Fibroblast of lung (primary cell): ENCODE data around the gene APOD. TPM values are rescaled to one million over a fixed set of nuclear protein-coding genes. Genes with fewer than 3 reads are reported as not detected.
"Not testable (repeated sequence)": the region's sequence is repeated elsewhere in the genome, so short reads cannot be mapped to it uniquely, and the experiment has no call there.

Experiments used
- DNase-seq, 2 donors: peaks; one replicate each; pipeline versions ENCODE4 v3.0.0 to v3.0.0-alpha.2; 2010; ENCODE audit warnings: low read depth in 2 of 2
- H2AFZ ChIP-seq: 2 replicates; pipeline ENCODE4 v1.5.1; 2012; ENCODE audit warnings: low read length, control low read depth, inconsistent platforms
- H3K27ac ChIP-seq: 2 replicates; pipeline ENCODE4 v1.5.1; 2011; ENCODE audit warnings: low read length, control low read depth; ENCODE audit not compliant: insufficient read depth
- H3K27me3 ChIP-seq: 2 replicates; pipeline ENCODE4 v1.5.1; 2011; ENCODE audit warnings: mild to moderate bottlenecking, low read length; ENCODE audit not compliant: control insufficient read depth, insufficient read depth
- H3K36me3 ChIP-seq: 2 replicates; pipeline ENCODE4 v1.5.1; 2011; ENCODE audit warnings: low read length; ENCODE audit not compliant: control insufficient read depth, insufficient read depth
- H3K4me1 ChIP-seq: 2 replicates; pipeline ENCODE4 v1.5.1; 2011; ENCODE audit warnings: low read length; ENCODE audit not compliant: control insufficient read depth, insufficient read depth; ENCODE audit errors: extremely low read depth
- H3K4me2 ChIP-seq: 2 replicates; pipeline ENCODE4 v1.5.1; 2011; ENCODE audit warnings: low read length, control low read depth; ENCODE audit not compliant: insufficient read depth; ENCODE audit errors: extremely low read depth
- H3K4me3 ChIP-seq, 4 experiments: fragments of 200-600 bp in 1 of 4; sonication (generic) in 1 of 4; replicated peaks in 1 of 4; 2 replicates each; pipeline ENCODE4 v1.5.1; 2011 to 2016; ENCODE audit warnings: low read length in 4 of 4, low read depth in 3 of 4, mild to moderate bottlenecking in 3 of 4, control low read depth in 2 of 4, inconsistent platforms in 1 of 4, mixed read lengths in 1 of 4; ENCODE audit not compliant: insufficient read depth in 1 of 4; ENCODE audit errors: control extremely low read depth in 1 of 4
- H3K79me2 ChIP-seq: 2 replicates; pipeline ENCODE4 v1.5.1; 2012; ENCODE audit warnings: mild to moderate bottlenecking, low read length, inconsistent platforms; ENCODE audit not compliant: control insufficient read depth, insufficient read depth
- H3K9ac ChIP-seq: 2 replicates; pipeline ENCODE4 v1.5.1; 2011; ENCODE audit warnings: mild to moderate bottlenecking, low read length, control low read depth; ENCODE audit not compliant: insufficient read depth
- H3K9me3 ChIP-seq: 2 replicates; pipeline ENCODE4 v1.5.1; 2012; ENCODE audit warnings: low read depth, low read length; ENCODE audit not compliant: control insufficient read depth, insufficient read depth
- H4K20me1 ChIP-seq: 2 replicates; pipeline ENCODE4 v1.5.1; 2011; ENCODE audit warnings: low read length; ENCODE audit not compliant: control insufficient read depth, insufficient read depth; ENCODE audit errors: extremely low read depth
- polyA plus RNA-seq, 2 donors: library from polyadenylated mRNA; depleted of rRNA in 1 of 2; stranded (reverse) in 1 of 2; unstranded in 1 of 2; fragments of >200 nt; gene quantifications; 2 replicates each; pipeline ENCODE4 v1.2.1, GENCODE V29; 2011 to 2012; ENCODE audit warnings: missing spikeins in 1 of 2
- total RNA-seq: library from RNA; depleted of rRNA; stranded (reverse); fragments of >200 nt; gene quantifications from 2 replicates; pipeline ENCODE4 v1.2.1, GENCODE V29; 2014

The APOD gene
- total and polyA plus RNA-seq, 2 donors (not counting 1 experiment from before 2014, with no cell fraction given), result 1.9 to 3.6 TPM

DNA sequence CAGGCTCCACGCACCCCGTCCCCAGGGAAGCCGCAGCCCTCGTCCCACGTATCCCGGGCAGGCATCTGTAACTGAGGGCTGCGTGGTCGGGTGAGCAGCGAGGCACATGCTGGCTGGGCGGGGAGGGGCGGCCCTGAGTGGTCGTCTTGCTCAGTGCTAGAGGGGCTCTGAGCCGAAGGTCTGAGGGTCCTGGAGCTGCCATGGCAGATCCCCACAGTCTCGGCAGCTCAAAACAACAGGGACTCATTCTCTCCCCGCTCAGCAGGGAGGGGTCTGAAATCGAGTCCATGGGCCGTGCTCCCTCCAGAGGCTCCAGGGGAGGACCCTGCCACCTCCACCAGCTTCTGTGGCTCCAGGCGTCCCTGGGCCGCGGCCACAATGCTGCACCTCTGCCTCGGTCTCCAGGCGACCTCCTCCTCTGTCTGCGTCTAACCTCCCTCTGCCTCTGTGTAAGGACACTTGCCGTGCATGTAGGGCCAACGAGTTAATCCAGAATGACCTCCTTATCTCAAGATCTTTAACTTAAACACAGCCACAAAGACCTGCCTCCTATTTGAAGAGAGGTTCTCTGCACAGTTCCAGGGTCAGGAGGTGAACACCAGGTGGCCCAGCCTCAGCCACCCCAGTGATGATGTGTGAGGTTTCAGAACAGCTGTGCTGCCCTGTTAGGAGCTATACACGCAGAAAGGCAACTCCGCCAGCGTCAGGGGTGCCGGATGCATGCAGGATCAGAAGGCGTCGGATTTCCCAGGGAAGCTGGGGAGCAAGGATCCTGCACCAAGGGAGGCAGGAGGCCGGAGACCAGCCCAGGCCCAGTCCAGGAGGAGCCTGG, 46.6 kb upstream of the APOD start:
- H3K36me3 ChIP-seq, H3K4me1 ChIP-seq, H3K4me3 ChIP-seq, DNase-seq, H2AFZ ChIP-seq, H3K27ac ChIP-seq, H3K4me2 ChIP-seq, H3K9me3 ChIP-seq, H3K27me3 ChIP-seq, H3K9ac ChIP-seq, H3K79me2 ChIP-seq, H4K20me1 ChIP-seq: not testable (repeated sequence)

DNA sequence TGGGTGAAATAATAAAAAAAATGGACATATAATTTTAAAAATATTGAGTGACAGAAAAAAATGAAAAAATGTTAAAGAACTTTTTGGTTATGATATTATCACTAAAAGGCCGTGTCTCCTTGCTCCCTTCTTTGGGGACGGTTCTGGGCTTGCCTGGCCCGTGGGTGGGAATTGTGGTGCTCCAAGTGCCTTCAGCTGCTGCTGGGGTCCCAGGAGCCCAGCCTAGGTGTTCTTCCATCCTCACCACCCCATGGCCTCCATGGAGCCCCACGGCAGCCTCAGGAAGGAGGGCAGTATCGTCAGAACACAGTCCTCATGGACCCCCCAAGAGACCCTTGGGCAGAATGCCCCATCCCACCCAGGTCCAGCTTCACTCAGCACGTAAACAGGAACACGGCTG, 45.9 kb upstream of the APOD start:
- not testable (repeated sequence) for H3K36me3 ChIP-seq, H2AFZ ChIP-seq, DNase-seq, H3K4me3 ChIP-seq, H3K27ac ChIP-seq, H3K79me2 ChIP-seq, H3K4me1 ChIP-seq, H3K4me2 ChIP-seq, H3K9ac ChIP-seq, H3K27me3 ChIP-seq, H4K20me1 ChIP-seq, H3K9me3 ChIP-seq

DNA sequence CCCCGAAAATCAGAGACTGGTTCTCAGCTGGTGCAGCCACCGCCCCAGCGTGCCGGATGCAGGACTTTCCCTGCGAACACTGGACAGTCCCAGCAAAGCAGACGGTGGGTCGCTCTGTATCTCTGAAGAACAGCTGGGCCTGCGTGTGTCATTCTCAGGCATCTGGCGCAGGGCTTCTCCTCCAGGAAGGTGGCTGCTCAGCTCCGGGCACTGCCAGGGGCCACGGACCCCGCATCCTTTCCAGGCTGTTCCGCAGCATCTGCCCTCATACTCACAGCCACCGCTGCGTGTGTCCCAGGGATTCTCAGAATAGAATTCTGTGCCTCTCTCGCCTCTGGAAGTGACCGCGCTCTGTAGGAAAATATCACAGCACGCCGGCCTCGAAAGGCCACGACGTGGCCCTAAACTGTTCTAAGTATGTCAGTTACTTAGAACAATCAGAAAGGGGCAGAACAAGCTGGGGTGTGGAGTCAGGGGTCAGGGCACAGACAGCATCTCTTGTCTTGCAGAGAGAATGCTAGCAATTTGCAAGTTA, 44.7 kb upstream of the APOD start:
- not testable (repeated sequence) for H3K36me3 ChIP-seq, H3K4me2 ChIP-seq, H3K4me3 ChIP-seq, H3K4me1 ChIP-seq, DNase-seq, H3K79me2 ChIP-seq, H3K27ac ChIP-seq, H3K9ac ChIP-seq, H3K27me3 ChIP-seq, H4K20me1 ChIP-seq, H3K9me3 ChIP-seq, H2AFZ ChIP-seq

DNA sequence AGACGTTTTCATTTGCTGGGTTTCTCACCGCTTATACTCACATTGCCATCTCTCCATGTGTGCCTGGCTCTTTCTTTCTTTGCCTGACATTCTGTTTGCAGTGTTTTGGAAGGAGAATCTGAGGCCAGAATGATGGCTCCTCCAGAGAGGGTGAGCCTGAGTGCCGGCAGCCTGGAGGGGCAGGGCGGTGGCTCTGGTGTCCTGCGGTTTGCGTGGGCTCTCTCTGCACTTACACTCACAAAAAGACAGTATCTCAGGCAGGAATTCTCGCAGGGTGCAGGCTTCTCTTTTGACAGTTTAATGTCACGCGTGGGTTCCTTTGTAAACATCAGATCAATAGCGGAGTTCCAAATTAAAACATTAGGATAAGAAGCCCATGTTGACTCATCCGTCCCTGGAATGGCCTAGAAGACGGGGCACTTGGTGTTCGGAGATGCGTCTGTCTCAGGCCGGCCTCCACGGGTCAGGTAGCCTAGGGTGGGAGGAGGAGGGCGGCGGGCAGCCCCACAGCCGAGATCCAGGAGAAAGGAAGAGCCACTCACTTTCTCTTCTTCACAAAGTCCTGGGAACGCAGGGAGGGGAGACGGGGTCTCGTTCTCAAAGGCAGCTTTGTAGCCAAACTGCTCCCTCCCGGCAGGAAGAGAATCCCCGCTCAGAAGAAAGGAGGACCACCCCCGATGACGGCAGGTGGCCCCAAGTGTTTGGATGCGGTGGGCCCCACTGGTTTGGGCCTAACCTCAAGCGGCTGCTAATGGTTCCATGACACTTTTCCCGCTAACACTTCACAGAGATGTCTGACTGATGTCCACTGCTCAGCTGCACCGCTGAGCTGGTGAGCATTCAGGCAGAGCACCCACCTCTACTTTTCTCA, 44.0 kb upstream of the APOD start:
- not testable (repeated sequence) for DNase-seq, H3K27ac ChIP-seq, H3K4me2 ChIP-seq, H2AFZ ChIP-seq, H3K9me3 ChIP-seq, H3K79me2 ChIP-seq, H3K9ac ChIP-seq, H3K4me3 ChIP-seq, H4K20me1 ChIP-seq, H3K27me3 ChIP-seq, H3K36me3 ChIP-seq, H3K4me1 ChIP-seq

DNA sequence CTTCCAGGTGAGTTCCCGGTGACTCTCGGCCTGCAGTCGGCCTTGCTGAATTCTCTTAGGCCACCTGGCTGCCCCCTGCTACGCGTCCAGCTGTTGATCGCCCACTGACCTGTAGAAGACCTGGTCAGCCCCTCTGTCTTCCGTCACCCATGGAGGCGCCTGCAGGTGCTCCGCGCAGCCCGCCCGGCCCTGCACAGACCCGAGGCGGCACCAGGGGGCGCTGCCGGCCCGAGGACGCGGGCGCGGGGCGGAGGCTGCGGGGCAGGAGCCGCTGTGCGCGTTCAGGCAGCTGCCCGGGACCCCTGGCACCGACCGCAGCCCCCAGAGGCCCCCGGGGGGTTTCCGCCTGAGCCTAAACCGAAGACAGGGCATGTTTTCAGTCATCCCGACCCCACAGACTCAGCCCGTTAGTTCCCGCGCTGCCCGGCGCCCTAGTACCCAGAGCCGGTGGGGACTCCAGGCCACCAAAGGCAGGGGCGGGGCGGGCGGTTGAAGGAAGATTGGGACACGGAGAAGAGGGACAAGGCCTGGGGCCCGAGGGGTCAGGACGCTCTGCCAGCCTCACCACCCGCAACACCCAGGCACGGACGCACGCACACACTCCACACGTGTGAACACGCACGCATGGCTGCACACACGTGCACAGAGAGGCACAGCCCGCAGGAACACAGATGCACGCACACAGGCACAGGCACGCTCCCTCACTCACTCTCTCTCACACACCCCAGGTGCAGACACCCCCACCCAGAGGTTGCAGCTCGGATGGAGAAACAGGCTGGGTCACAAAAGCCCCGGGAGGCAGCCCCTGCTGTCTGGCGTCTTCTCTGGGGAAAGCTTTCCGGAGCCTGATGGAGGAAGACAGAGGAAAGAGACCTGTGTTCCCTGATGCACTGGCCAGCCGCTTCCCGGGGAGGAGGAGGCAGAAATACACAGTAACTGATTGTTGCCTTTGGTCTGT, 41.1 kb upstream of the APOD start:
- not testable (repeated sequence) for H3K4me2 ChIP-seq, H3K4me1 ChIP-seq, DNase-seq, H4K20me1 ChIP-seq, H3K27ac ChIP-seq, H3K9me3 ChIP-seq, H3K4me3 ChIP-seq, H2AFZ ChIP-seq, H3K79me2 ChIP-seq, H3K27me3 ChIP-seq, H3K9ac ChIP-seq, H3K36me3 ChIP-seq

DNA sequence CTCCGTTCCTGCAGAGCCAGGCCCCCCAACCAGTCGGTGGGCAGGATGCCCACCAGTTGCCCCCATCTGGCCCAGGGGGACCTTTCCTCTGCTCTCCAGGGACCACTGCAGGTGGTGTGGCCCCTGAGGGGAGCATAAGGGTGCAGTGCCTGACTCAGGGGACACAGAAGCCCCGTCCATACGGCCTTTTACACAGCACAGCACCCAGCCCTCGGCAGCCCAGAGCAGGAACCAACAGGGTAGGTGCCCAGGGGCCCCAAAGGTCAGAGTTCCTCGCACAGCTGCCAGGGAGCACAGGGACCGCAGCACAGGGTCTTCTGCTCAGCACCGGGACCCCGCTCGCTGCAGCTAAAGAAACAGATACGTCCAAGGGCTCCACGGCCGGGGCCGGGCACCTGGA, 40.4 kb upstream of the APOD start:
- DNase-seq, H4K20me1 ChIP-seq, H3K4me3 ChIP-seq: not testable (repeated sequence)

More for the DNA sequence above, 40.4 kb upstream of the APOD start:
- not testable (repeated sequence) for H3K36me3 ChIP-seq, H3K9me3 ChIP-seq, H3K4me2 ChIP-seq, H3K27ac ChIP-seq, H2AFZ ChIP-seq, H3K27me3 ChIP-seq, H3K4me1 ChIP-seq, H3K79me2 ChIP-seq, H3K9ac ChIP-seq
